HFFc6 (cell line): ENCODE results near the gene CUL7. TPM values are rescaled to one million over a fixed set of nuclear protein-coding genes. Genes with fewer than 3 reads are reported as not detected.

Experiments used
- DNase-seq: peaks from one replicate; pipeline ENCODE4 v3.0.0-alpha.2; 2018
- H3K27ac Mint-ChIP-seq: 2 replicates; pipeline ENCODE4 v1.8.0; 2020; ENCODE audit warnings: mild to moderate bottlenecking, mixed read lengths
- H3K27me3 Mint-ChIP-seq: 2 replicates; pipeline ENCODE4 v1.8.0; 2021; ENCODE audit warnings: mild to moderate bottlenecking, moderate library complexity, mixed read lengths; ENCODE audit not compliant: insufficient read depth
- H3K36me3 Mint-ChIP-seq: 2 replicates; pipeline ENCODE4 v1.8.0; 2021; ENCODE audit warnings: low read depth, mixed read lengths
- H3K4me1 Mint-ChIP-seq: 2 replicates; pipeline ENCODE4 v1.8.0; 2020; ENCODE audit warnings: low read depth, mixed read lengths
- H3K4me3 Mint-ChIP-seq: 2 replicates; pipeline ENCODE4 v1.8.0; 2020; ENCODE audit warnings: mild to moderate bottlenecking, moderate library complexity, mixed read lengths
- H3K9me3 Mint-ChIP-seq: 2 replicates; pipeline ENCODE4 v1.8.0; 2020; ENCODE audit warnings: mild to moderate bottlenecking, mixed read lengths
- CTCF ChIP-seq: fragments of 200-600 bp; sonication (generic); IDR thresholded peaks from 2 replicates; pipeline ENCODE4 v1.5.0; 2021; ENCODE audit warnings: antibody characterized with exemption, mild to moderate bottlenecking
- total RNA-seq, 6 experiments: library from RNA; stranded (reverse); fragmentation: NEBNext Ultra II Directional; extraction: Animal tissue kit (Norgen Biotek cat#: 25700); gene quantifications; 2 replicates in 1 of 6; 3 replicates in 5 of 6; pipeline ENCODE4 v1.2.3, GENCODE V29; 2021

The CUL7 gene
- total RNA-seq, 6 experiments from 2014 or later, result 33.7 to 50.3 (median 37.0) TPM

- DNase-seq, result no peak
- Mint-ChIP-seq H3K36me3 (peaks cover 27% of the 10 kb centered on the region), H3K9me3 (no peaks in the 10 kb centered on the region), H3K4me1 (peaks cover 22% of the 10 kb centered on the region), H3K4me3 (peak overlapping the region; percentile 27), H3K27ac (peak overlapping the region; percentile 42), H3K27me3 (no peaks in the 10 kb centered on the region; the same call in 1 of the 2 replicates)
- TF ChIP-seq CTCF, result no peak
Observed at GRCh38 chr6:43024436-43024835, 29.2 kb downstream of the CUL7 start.

DNA sequence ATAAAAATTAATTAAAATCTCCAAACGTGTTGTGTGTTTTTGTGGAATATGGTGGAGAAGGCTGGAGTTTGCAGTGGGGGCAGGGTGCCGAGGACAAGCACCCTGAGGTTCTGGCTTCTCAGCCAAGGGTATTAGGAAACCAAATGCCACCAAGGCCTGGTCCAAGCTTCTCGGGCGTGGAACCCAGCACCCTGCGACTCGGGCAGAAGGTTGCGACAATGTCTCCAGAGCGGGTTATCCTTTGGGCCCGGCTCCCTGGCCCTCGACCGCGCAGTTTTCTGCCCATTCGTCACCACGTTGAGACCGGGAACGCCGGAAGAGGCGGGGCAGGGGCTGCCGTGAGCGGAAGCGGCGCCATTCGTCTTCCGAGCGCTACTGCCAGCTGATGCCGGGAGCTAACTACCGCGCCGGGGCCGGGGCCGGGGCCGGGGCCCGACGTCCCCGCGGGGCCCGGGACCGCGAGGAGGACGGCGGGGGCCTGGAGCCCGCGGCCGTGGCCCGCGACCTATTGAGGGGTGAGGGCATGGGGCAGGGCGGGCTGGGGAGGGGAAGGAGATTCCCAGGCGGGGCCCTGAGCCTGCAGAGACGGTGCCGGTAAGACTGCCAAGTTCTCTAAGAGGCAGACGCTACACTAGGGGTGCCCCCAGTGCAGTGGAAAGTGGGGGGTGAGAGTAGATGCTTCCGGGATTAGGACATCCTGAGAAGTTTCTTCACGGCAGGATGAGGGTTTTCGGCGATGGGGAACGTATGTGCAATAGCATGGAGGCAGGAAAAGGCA is 32.2 kb downstream of the CUL7 start, which contains the start of gene RRP36:
Gene RRP36 (plus strand): TSS at position 354 of the 778 bp plus-strand sequence. CDS start 32 bp downstream, at position 386.
- Mint-ChIP-seq H3K27me3 (no peaks in the 10 kb centered on the region; the same call in 1 of the 2 replicates), H3K4me1 (peaks cover 33% of the 10 kb centered on the region), H3K9me3 (no peaks in the 10 kb centered on the region), H3K4me3 (peak within 1 kb of the TSS; percentile 100), H3K27ac (peak within 1 kb of the TSS; percentile 94), H3K36me3 (peaks cover 30% of the 10 kb centered on the region)
- peak; percentile 66 for DNase-seq
- no peak for TF ChIP-seq CTCF

- no peak for TF ChIP-seq CTCF
- Mint-ChIP-seq H3K9me3 (no peaks in the 10 kb centered on the region), H3K36me3 (peaks cover 29% of the 10 kb centered on the region), H3K4me3 (peak overlapping the region; percentile 100), H3K27ac (peak overlapping the region; percentile 66), H3K27me3 (no peaks in the 10 kb centered on the region; the same call in none of the 2 replicates), H3K4me1 (peaks cover 39% of the 10 kb centered on the region)
- no peak for DNase-seq
Observed at GRCh38 chr6:43020847-43021246, 32.8 kb downstream of the CUL7 start.

DNA sequence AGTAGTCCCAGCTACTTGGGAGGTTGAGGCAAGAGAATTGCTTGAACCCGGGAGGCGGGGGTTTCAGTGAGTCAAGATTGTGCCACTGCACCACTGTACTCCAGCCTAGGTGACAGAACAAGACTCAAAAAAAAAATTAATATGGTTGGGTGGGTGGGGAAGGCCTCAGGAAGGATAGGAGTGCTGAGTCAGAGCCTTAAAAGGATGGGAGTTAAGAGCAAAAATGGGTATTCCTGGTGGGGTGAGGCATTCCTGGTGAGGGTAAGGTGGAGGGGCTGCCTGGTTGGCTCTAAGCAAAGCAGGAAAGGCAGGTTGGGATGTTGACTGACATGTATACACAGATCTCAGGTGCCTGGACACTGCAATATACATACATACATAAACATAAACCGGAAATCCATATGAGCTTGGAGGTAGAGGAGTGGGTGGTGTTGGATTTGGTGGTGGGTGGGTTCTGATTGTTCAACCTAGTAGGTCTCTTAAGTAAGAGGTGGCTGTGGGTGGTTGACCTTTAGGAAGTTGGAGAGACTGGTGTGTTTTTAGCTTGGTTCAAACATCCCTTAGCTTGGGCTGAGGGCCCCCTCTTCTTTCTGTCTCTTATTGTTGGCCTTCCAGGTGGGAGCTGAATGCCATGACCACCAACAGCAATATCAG is 33.5 kb downstream of the CUL7 start:
- TF ChIP-seq CTCF, result no peak
- no peak overlapping the region for H3K4me3 Mint-ChIP-seq
- H3K9me3 Mint-ChIP-seq, result no peaks in the 10 kb centered on the region
- no peaks in the 10 kb centered on the region; the same call in none of the 2 replicates for H3K27me3 Mint-ChIP-seq
- peak overlapping the region; percentile 66 for H3K27ac Mint-ChIP-seq
- DNase-seq, result no peak
- H3K36me3 Mint-ChIP-seq, result peaks cover 29% of the 10 kb centered on the region
- H3K4me1 Mint-ChIP-seq, result peaks cover 43% of the 10 kb centered on the region

DNA sequence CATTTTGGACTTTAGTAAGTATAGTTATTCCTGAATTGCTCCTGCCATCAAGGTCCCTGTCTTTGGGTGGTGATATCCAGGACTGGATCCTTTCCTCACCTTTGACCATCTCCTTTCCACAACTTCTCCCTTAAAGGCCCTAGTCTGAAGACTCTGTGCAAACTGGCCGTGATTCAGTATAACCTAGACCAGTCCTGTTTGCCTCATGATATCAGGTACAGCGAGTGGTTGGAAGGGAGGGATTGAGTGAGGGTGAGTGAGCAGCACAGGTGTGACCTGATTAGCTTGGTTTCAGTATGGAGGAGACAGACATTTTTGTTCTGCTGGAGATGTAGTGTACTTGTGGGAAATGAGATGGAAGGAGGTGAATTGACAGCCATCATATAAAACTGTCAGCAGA is 34.5 kb downstream of the CUL7 start:
- Mint-ChIP-seq H3K27ac (peak overlapping the region; percentile 57), H3K9me3 (no peaks in the 10 kb centered on the region), H3K4me3 (no peak overlapping the region), H3K36me3 (peaks cover 27% of the 10 kb centered on the region), H3K4me1 (peaks cover 45% of the 10 kb centered on the region), H3K27me3 (no peaks in the 10 kb centered on the region; the same call in none of the 2 replicates)
- DNase-seq, result no peak
- TF ChIP-seq CTCF, result no peak
